ENCODE measurements around the gene IRX1. TPM values are rescaled to one million over a fixed set of nuclear protein-coding genes. Genes with fewer than 3 reads are reported as not detected.

Gene IRX1
- total RNA-seq, 4 donors from 2014 or later = not detected

GRCh38 chr5:3650320-3650719, 54.7 kb downstream of the IRX1 start:
- intact Hi-C loops (cut with DNase I; ENCODE audit: low total_unique reads) = no loop called here
- Histone ChIP-seq H3K36me3 (no peaks in the 10 kb centered on the region), H3K4me1 (no peaks in the 10 kb centered on the region), H3K27ac (no peak overlapping the region), H3K27me3 (no peaks in the 10 kb centered on the region), H3K9me3 (no peaks in the 10 kb centered on the region), H3K4me3 (no peak overlapping the region)
- TF ChIP-seq CTCF (IDR thresholded peaks at IDR 0.05) (no peak), POLR2A (IDR thresholded peaks at IDR 0.05) (no peak)
- no peak for DNase-seq

- DNase-seq = no peak
- no peak overlapping the region for H3K27ac ChIP-seq
- H3K27me3 ChIP-seq = no peaks in the 10 kb centered on the region
- no peaks in the 10 kb centered on the region for H3K36me3 ChIP-seq
- H3K9me3 ChIP-seq = no peaks in the 10 kb centered on the region
- no peak overlapping the region for H3K4me3 ChIP-seq
- no peak for TF ChIP-seq CTCF (IDR thresholded peaks at IDR 0.05)
- no peak for TF ChIP-seq POLR2A (IDR thresholded peaks at IDR 0.05)
- intact Hi-C loops (cut with DNase I; ENCODE audit: low total_unique reads) = no loop called here
- no peaks in the 10 kb centered on the region for H3K4me1 ChIP-seq
Measured at GRCh38 chr5:3650868-3651267, 55.2 kb downstream of the IRX1 start.
